ENCODE measurements around the gene CYFIP2.

DNA sequence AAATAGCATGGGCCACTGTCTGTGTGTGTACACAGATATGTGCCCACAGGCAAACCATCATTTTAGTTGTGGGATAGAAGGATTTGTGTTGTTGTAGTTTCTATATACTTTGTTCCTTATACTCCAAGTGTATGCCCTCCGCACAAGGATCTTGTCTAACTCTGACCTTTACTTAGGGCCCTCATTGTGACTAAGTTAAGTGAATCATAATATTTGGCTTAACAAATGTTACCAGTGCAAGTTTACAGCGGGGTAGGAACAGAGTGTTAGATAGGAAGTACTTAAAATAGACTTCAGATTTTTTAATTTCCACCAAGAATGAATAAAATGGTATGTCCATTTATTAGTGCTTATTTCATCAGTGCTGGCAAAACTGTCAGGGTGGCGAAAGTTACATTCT is 29.5 kb upstream of the CYFIP2 start:
- TF ChIP-seq, protein P1, sequence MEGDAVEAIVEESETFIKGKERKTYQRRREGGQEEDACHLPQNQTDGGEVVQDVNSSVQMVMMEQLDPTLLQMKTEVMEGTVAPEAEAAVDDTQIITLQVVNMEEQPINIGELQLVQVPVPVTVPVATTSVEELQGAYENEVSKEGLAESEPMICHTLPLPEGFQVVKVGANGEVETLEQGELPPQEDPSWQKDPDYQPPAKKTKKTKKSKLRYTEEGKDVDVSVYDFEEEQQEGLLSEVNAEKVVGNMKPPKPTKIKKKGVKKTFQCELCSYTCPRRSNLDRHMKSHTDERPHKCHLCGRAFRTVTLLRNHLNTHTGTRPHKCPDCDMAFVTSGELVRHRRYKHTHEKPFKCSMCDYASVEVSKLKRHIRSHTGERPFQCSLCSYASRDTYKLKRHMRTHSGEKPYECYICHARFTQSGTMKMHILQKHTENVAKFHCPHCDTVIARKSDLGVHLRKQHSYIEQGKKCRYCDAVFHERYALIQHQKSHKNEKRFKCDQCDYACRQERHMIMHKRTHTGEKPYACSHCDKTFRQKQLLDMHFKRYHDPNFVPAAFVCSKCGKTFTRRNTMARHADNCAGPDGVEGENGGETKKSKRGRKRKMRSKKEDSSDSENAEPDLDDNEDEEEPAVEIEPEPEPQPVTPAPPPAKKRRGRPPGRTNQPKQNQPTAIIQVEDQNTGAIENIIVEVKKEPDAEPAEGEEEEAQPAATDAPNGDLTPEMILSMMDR (conservative IDR thresholded peaks at IDR 0.05 in 1 of 2, IDR thresholded peaks at IDR 0.05 in 1 of 2; ENCODE audit: low read depth in 1 of 2, low read length in 2 of 2), result no peak
- no peak for TF ChIP-seq EZH2 (IDR thresholded peaks at IDR 0.05; ENCODE audit: low read length, missing control alignments)

Data from fibroblast of lung (primary cell).